Right lobe of liver (tissue), 4 donors: ENCODE data around the gene ENO4.

Source experiments
- CTCF ChIP-seq, 4 donors: fragments of 200-600 bp in 3 of 4; fragments of 450-650 bp in 1 of 4; IDR thresholded peaks; one replicate each; pipeline versions ENCODE4 v1.5.1 to v1.8.0; 2016 to 2022; ENCODE audit warnings: antibody characterized with exemption in 4 of 4, mild to moderate bottlenecking in 2 of 4
- POLR2A ChIP-seq: fragments of 450-650 bp; IDR thresholded peaks from one replicate; pipeline ENCODE4 v1.6.1; 2017; ENCODE audit warnings: antibody characterized with exemption, mild to moderate bottlenecking
- donor health status: DM: no; HTN: no; CAD: no.
- donor health status: DM: no; HTN: no; CAD: no.
- donor health status: DM: no; HTN: yes; CAD: no.

GRCh38 chr10:116803451-116804249 lies 45.6 kb upstream of the ENO4 start:
- TF ChIP-seq POLR2A: no peak
- TF ChIP-seq CTCF (IDR thresholded peaks at IDR 0.05): no peak
